ENCODE results near the gene PCSK7. TPM values are rescaled to one million over a fixed set of nuclear protein-coding genes. Genes with fewer than 3 reads are reported as not detected.

PCSK7 gene
- total RNA-seq, 1 donor, result 44.5 TPM

- no peaks in the 10 kb centered on the region for H4K20me1 ChIP-seq (ENCODE audit: insufficient read depth, low read length)
- no peak for TF ChIP-seq CTCF (IDR thresholded peaks at IDR 0.05; ENCODE audit: extremely low read depth, low read depth, low read length)
- no peaks in the 10 kb centered on the region for H3K27me3 ChIP-seq (ENCODE audit: insufficient read depth, low read length)
- H3K36me3 ChIP-seq (ENCODE audit: insufficient read depth, low read length), result peaks cover 40% of the 10 kb centered on the region
- DNase-seq (ENCODE audit: insufficient read length, low spot score, missing footprints), result peak; percentile 82
- H3K79me2 ChIP-seq (ENCODE audit: insufficient read depth, low read length), result peaks cover 3% of the 10 kb centered on the region
- peak overlapping the region; percentile 46 for H3K4me2 ChIP-seq (ENCODE audit: insufficient read depth, low read length)
- peak overlapping the region; percentile 3 for H3K4me3 ChIP-seq (ENCODE audit: insufficient read depth, low read length)
- no peaks in the 10 kb centered on the region for H3K9me3 ChIP-seq (ENCODE audit: low read depth, low read length)
- peaks cover 63% of the 10 kb centered on the region for H3K4me1 ChIP-seq (ENCODE audit: insufficient read depth, low read length)
- H2AFZ ChIP-seq (ENCODE audit: low read length), result no peak overlapping the region
- peak overlapping the region; percentile 83 for H3K27ac ChIP-seq (ENCODE audit: low read depth, low read length)
Observed at GRCh38 chr11:117217141-117218084, 14.5 kb downstream of the PCSK7 start.

GRCh38 chr11:117214404-117215110 lies 17.3 kb downstream of the PCSK7 start:
- no peak overlapping the region for H3K27ac ChIP-seq (ENCODE audit: low read depth, low read length)
- H2AFZ ChIP-seq (ENCODE audit: low read length), result no peak overlapping the region
- H3K4me1 ChIP-seq (ENCODE audit: insufficient read depth, low read length), result peaks cover 36% of the 10 kb centered on the region
- H3K4me3 ChIP-seq (ENCODE audit: insufficient read depth, low read length), result no peak overlapping the region
- H3K9me3 ChIP-seq (ENCODE audit: low read depth, low read length), result no peaks in the 10 kb centered on the region
- H3K79me2 ChIP-seq (ENCODE audit: insufficient read depth, low read length), result peaks cover 2% of the 10 kb centered on the region
- H4K20me1 ChIP-seq (ENCODE audit: insufficient read depth, low read length), result no peaks in the 10 kb centered on the region
- TF ChIP-seq CTCF (IDR thresholded peaks at IDR 0.05; ENCODE audit: extremely low read depth, low read depth, low read length), result no peak
- H3K27me3 ChIP-seq (ENCODE audit: insufficient read depth, low read length), result no peaks in the 10 kb centered on the region
- DNase-seq (ENCODE audit: insufficient read length, low spot score, missing footprints), result no peak
- peaks cover 39% of the 10 kb centered on the region for H3K36me3 ChIP-seq (ENCODE audit: insufficient read depth, low read length)
- H3K4me2 ChIP-seq (ENCODE audit: insufficient read depth, low read length), result no peak overlapping the region

- DNase-seq (ENCODE audit: insufficient read length, low spot score, missing footprints), result no peak
- Histone ChIP-seq H3K79me2 (ENCODE audit: insufficient read depth, low read length) (no peaks in the 10 kb centered on the region), H3K27me3 (ENCODE audit: insufficient read depth, low read length) (no peaks in the 10 kb centered on the region), H3K9me3 (ENCODE audit: low read depth, low read length) (no peaks in the 10 kb centered on the region), H3K4me3 (ENCODE audit: insufficient read depth, low read length) (no peak overlapping the region), H3K4me2 (ENCODE audit: insufficient read depth, low read length) (no peak overlapping the region), H2AFZ (ENCODE audit: low read length) (no peak overlapping the region), H3K36me3 (ENCODE audit: insufficient read depth, low read length) (peaks cover 26% of the 10 kb centered on the region), H4K20me1 (ENCODE audit: insufficient read depth, low read length) (no peaks in the 10 kb centered on the region), H3K4me1 (ENCODE audit: insufficient read depth, low read length) (peaks cover 19% of the 10 kb centered on the region), H3K27ac (ENCODE audit: low read depth, low read length) (no peak overlapping the region)
- TF ChIP-seq CTCF (IDR thresholded peaks at IDR 0.05; ENCODE audit: extremely low read depth, low read depth, low read length), result no peak
Observed at GRCh38 chr11:117212697-117213355, 19.0 kb downstream of the PCSK7 start.

Data from osteoblast (primary cell).